NAMALWA (cell line): ENCODE data around the gene BEND5.

Experiments used
- DNase-seq: peaks from one replicate; pipeline ENCODE4 v3.0.0-alpha.2; 2015; ENCODE audit warnings: low spot score

BEND5 gene

DNA sequence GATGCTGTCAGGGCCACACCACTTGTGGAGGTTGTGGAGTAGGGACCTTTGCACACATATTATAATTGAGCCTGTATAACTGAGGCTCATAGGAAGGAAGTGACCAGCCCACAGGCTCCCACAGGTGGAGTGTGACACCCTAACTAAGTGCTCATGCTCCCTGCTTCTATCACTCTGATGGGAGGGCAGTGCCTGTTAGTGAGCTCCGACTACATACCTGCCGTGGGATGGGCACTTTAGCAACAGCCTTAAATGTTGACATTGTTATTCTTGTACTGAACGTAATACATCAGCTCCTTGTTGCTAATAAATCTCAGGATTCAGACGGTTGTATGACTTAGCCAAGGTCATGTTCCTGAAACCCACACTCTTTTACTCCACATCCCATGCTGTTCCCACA is 58.0 kb downstream of the BEND5 start:
- DNase-seq, result no peak

DNA sequence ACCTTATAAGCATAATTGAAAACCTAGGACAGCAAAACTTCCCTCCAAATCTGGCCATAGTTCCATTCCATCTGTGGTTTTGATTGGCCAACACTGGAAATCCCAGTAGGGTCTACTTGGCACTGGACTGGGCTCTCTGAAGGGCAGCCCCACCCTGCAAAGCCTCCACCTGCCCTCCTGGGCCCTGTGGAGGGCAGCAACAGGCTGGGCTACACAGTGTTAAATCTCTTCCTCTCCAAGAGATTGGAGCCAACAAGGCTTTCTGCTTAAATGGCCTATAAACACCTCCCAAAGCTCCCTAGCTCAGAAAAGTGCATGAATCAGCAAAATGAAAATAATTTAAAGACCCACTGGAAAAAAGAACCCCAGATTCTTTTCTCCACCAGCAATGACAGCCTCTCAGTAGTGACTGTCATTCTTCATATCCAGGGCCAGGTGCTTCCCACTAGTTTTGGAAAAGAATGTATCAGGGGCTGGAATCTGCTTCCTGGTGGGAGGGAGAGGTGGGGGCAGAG is 58.5 kb downstream of the BEND5 start:
- no peak for DNase-seq

- DNase-seq, result no peak
Observed at GRCh38 chr1:48717082-48717481, 59.6 kb downstream of the BEND5 start.

DNA sequence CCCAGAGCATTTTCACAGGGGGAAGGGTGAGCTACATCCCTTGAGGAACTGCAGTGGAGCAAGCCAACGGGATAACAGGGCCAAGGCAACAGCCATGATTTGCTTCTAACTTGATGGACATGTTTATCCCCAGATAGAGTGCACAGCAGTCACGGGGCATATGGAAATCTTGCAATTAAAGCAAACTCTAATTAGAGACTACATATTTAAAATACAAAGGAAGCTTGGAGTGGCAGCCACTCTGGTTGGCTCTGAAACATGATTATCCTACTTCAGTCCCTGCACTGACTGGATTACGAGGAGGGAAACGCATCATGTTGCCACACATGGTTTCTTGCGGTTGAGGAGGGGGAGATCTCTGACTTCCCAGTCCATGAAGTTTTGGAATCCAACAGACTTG is 60.8 kb downstream of the BEND5 start:
- DNase-seq, result no peak

DNA sequence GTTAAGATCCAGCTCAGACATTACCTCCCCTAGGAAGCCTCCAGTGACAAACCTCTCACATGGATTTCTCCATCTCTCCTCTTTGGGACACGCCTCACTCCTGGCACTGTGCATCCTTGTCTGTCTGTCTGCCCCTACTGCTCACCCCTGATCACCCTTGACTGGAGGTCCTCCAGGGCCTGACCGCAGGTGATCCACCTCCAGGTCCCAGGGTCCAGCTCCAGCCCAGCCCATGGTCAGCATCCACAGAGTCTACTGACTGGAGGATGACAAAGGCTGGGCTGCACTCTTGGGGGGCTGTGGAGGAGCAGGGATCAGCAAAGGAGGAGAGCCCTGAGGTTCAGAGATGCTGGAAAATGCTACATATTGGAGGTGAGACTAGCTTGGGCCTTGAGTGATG is 65.8 kb downstream of the BEND5 start:
- no peak for DNase-seq

DNA sequence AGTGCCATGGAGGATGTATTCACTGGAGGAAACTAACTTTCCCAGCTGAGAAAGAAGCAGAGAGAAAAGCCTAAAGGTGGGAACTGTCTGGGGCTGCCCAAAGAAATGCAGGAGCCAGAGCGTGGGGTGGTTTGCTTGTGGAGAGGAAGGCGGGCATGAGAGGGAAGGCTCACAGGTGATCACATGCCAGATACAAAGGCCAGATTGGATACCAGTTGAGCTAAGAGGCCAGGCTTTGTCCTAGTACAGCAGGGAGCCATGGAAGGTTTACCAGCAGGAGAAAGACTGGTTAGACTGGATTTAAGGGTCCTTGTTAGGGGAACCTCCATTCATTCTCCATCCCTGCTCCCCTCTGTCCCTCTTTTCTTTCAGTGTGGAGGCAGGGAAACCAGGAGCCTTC is 66.4 kb downstream of the BEND5 start:
- no peak for DNase-seq

DNA sequence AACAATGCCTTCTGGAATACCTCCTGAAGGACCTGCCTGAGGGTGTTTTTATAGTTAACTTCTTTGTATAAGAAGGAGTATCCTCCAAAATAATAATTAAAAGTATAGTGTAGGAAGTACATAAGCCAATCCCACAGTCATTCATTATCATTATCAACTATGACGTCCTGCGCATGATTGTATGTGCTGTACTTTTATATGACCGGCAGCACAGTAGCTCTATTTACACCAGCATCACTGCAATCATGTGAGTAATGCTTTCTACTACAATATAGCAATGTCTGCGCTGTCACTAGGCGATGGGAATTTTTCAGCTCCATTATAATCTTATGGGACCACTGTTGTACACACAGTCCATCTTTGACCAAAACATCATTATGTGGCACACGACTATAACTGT is 72.0 kb downstream of the BEND5 start:
- DNase-seq, result no peak

GRCh38 chr1:48701445-48701844 is 75.2 kb downstream of the BEND5 start:
- DNase-seq, result no peak

DNA sequence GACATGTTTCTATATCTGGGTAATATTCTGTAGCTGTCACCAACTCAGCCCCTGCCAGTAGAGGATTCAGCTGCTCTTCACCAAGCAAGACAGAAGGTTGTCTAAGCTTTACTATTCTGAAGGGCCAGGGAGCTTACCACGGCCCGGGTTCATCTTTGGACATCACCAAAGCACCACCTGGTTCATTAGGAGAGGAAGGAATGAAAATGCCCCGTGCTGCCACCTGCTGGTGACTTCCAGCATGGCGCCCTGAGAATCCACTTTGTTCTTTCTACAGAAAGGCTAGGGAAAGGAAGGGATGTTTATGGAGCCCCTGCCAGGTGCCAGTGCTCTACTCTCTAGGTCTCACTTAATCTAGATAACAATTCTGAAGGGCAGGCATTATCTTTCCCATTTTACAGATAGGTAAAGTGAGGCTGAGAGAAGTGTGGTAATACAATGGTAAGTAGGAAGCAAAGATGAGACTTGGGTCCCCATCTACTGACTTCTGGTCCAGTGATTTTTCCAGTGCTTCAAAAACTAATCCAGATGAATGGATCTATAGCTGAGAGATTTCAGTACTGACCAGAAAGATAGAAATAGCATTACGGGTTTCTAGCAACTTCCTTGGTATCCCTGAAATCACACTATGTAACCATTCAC is 79.5 kb downstream of the BEND5 start:
- peak; percentile 59 for DNase-seq

GRCh38 chr1:48695161-48695560 is 81.5 kb downstream of the BEND5 start:
- no peak for DNase-seq

GRCh38 chr1:48693674-48694320 is 82.9 kb downstream of the BEND5 start:
- DNase-seq, result no peak

GRCh38 chr1:48693180-48693579 is 83.5 kb downstream of the BEND5 start:
- DNase-seq, result no peak

GRCh38 chr1:48692235-48692634 is 84.5 kb downstream of the BEND5 start:
- no peak for DNase-seq

DNA sequence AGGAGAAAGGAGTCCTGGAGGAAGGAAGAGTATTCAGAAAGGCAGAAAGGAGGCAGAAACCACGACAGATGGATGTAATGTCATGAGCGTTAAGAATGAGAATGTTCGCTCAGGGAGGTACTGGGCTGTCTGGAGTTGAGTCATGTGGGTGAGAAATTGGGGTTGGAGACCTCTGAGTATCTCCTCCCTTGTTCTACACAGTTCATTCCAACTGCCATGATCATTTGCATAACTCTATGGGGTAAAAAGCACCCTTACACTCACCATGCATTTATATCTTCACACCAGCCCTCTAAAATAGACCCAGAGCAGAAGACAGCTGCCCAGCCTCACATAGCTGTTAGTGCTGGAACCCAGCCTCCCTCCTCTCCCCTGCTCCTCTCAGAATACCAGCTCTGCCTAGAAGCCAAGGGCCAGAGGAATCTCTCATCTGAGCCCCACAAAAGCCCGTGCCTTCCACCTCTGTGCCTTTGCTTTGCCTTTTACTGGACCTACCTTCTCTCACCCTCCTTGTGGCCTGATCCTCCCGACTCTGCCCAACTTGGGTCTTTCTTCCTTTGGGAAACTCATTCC is 85.2 kb downstream of the BEND5 start:
- DNase-seq, result no peak

GRCh38 chr1:48688102-48688760 is 88.5 kb downstream of the BEND5 start:
- DNase-seq, result peak; percentile 50

GRCh38 chr1:48687282-48688045 is 89.2 kb downstream of the BEND5 start:
- no peak for DNase-seq

- no peak for DNase-seq
Observed at GRCh38 chr1:48686159-48686558, 90.5 kb downstream of the BEND5 start.

GRCh38 chr1:48684381-48684780 is 92.3 kb downstream of the BEND5 start:
- DNase-seq, result no peak

DNA sequence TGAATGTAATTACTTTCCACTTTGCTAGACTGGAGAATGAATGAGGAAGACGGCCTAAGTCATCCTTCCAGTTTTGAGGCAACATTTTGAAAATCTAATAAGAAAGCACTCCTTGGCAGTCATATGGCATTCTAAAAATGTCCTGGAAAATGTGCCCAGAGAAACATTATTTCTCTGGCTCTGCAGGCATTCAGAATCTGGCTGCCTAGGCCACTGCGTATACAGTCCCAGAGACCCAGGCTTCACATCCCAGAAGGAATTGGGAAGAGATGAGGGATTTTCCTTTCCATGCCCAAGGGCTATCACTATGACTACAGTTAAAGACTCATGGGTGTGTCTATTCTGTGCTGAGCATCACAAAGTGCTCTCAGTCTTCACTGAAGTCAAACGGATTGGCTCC is 92.9 kb downstream of the BEND5 start:
- no peak for DNase-seq

- no peak for DNase-seq
Observed at GRCh38 chr1:48681476-48682305, 95.0 kb downstream of the BEND5 start.

GRCh38 chr1:48680411-48681035 is 96.2 kb downstream of the BEND5 start:
- no peak for DNase-seq
